ENCODE results near the gene PHF19.

The PHF19 gene

GRCh38 chr9:120913647-120914264 lies 36.8 kb upstream of the PHF19 start:
- no peak for DNase-seq (ENCODE audit: low read depth in 2 of 3, low spot score in 1 of 3)

- DNase-seq (ENCODE audit: low read depth in 2 of 3, low spot score in 1 of 3), result no peak
Observed at GRCh38 chr9:120912958-120913646, 36.1 kb upstream of the PHF19 start.

DNA sequence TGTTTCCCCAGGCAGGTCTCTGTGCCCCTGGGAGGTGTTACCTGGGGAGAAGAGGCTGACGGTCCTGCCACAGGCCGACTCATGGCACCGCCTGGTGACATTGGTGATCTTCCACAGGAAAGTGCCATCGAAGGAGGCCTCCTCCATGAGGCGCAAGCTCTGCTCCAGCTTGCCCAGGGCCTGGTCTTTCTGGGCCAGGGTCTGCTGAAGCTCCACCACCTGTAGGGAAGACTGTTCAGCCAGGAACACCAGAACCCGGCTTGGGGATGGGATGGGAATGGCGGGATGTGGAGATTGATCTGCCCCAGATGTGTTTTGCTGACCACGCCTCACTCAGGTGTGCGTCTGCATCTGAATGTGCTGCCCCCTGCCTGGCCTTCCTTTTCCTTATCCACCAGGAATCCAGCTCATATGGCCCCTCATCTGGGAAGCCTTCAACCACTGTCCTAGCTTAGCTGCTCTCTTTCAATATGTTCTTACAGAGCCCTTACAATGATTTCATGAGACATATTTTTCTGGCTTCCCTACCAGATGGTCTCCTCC lies 34.4 kb upstream of the PHF19 start:
- DNase-seq (ENCODE audit: low read depth in 2 of 3, low spot score in 1 of 3), result no peak

GRCh38 chr9:120910643-120911042 lies 33.7 kb upstream of the PHF19 start:
- no peak for DNase-seq (ENCODE audit: low read depth in 2 of 3, low spot score in 1 of 3)

DNA sequence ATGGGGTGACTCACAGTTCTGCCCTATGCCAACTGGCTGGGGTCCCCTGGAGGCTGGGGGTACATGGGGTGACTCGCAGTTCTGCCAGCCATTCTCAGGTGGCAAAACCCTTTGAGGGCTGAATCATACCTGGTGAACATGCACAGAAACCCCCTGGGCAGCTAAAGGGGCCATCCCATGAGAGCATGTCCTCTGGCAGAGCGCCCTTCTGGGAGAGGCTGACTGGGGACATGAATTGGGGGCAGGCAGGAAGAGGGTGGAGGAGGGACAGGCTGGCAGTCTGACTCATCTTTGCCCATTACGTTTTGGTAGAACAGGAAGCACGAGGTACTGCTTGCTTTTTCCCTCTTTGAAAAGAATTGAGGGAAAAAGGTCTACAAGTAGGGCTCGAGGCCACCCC lies 32.9 kb upstream of the PHF19 start:
- no peak for DNase-seq (ENCODE audit: low read depth in 2 of 3, low spot score in 1 of 3)

GRCh38 chr9:120905315-120906164 lies 28.6 kb upstream of the PHF19 start:
- DNase-seq (ENCODE audit: low read depth in 2 of 3, low spot score in 1 of 3), result no peak

DNA sequence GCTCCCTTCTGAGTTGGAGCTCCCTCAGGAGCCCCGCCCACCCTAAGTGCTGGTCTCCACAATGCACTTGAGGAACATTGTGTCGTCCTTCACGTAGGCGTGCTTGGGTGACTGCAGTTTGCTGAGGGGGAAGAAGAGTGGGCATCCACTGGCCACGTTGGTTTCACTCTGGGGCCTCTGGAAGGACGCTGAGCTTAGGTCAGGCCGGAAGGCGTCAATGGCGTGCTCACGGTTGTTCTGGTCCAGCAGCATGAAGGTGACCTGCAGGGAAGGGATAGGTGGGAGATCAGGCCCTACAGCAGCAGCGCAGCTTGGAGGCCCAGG lies 28.0 kb upstream of the PHF19 start:
- no peak for DNase-seq (ENCODE audit: low read depth in 2 of 3, low spot score in 1 of 3)

- DNase-seq (ENCODE audit: low read depth in 2 of 3, low spot score in 1 of 3), result no peak
Observed at GRCh38 chr9:120904061-120904977, 27.3 kb upstream of the PHF19 start.

- DNase-seq (ENCODE audit: low read depth in 2 of 3, low spot score in 1 of 3), result no peak
Observed at GRCh38 chr9:120902569-120903535, 25.9 kb upstream of the PHF19 start.

DNA sequence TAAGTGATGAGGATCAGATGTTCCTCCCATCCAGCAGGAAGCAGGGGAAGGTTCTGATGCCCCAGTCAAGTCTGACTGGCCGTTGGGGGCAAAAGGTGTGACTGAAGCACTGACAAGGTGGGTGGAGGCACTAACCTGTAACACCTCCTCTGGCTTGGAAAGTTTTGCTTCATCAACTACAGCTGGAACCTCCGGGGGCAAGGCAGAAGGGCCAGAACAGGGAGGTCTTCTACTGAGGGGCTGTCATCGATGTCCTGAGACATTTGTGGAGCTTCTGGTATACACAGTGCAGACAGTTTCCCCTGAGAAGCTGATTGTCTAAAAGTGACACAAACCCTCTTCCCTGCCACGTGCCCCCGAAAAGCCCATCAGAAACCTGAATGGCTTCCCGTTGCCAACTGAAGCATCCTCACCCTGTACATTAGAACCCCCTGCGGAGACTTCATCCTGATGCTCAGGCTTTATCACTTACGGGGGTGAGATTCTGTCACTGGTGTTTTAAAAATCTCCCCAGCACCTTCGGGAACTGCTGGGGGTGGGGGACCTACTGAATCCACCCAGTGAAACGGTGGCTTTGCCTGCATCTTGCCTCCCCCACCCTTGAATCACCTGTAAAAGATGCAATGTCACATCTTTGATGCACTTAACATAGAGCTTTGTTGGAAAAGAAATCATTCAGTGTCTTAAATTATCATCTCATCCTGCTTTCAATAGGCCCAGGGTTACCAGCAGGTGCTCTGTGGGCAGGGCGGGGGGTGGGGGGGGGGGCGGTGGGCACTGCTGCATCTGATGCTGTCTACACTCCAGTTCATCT lies 25.0 kb upstream of the PHF19 start:
- no peak for DNase-seq (ENCODE audit: low read depth in 2 of 3, low spot score in 1 of 3)

DNA sequence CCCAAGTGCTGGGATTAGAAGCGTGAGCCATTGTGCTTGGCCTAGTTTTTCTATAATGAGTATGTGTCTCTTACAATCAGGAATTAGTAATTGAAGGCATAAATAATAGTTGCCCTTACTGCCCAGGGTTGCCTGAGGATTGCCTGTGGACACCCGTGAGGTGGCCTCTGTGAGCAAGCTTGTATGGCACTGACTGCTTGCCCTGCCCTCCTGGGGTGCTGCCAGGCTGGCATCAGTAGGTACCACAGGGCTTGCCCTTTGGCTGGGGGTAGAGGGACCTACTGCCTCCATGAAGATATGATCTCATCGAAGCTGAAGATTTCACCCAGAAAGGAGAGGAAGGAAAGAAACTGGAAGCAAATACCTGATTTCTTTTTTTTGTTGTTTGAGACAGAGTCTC lies 23.8 kb upstream of the PHF19 start:
- DNase-seq (ENCODE audit: low read depth in 2 of 3, low spot score in 1 of 3), result no peak

- DNase-seq (ENCODE audit: low read depth in 2 of 3, low spot score in 1 of 3), result no peak
Observed at GRCh38 chr9:120899490-120900068, 22.6 kb upstream of the PHF19 start.

DNA sequence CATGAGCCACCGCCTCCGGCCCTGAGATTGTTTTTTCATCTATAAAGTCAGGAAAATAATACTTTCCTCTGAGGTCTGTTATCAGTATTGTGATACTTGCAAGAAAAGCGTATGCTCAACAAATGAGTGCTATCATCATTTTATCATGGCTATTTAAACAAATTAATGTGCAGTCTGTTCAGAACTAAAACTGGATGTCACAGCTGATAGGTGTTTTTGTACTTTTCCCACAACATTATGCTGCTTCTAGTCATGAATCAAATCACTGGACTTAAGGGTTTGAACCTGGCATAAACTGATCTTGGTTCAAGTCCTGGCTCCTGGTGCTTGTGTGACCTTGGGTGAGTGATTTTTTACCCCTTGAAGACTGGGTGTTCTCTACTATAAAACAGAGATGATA lies 21.4 kb upstream of the PHF19 start:
- DNase-seq (ENCODE audit: low read depth in 2 of 3, low spot score in 1 of 3), result no peak

DNA sequence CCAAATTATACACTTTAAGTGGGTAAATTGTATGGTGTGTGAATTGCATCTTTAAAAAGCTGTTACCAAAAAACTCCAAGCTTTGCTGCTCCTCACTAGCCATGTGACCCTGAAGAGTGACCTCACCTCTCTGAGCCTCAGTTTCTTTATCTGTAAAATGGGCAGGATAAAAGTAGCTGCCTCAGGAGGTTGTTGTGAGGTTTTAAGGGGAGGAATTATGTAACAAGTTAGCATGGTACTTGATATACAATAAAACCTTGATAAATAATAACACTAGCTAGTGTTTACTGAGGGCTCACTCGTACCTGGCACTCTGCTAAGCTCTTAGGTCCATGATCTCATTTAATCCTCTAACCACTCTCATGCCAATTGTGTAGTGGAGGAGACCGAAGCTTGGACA lies 19.0 kb upstream of the PHF19 start:
- no peak for DNase-seq (ENCODE audit: low read depth in 2 of 3, low spot score in 1 of 3)

GRCh38 chr9:120894321-120895148 lies 17.5 kb upstream of the PHF19 start:
- DNase-seq (ENCODE audit: low read depth in 2 of 3, low spot score in 1 of 3), result no peak

- DNase-seq (ENCODE audit: low read depth in 2 of 3, low spot score in 1 of 3), result no peak
Observed at GRCh38 chr9:120893611-120894307, 16.8 kb upstream of the PHF19 start.
